GM19397 (cell line): ENCODE measurements around the gene TMC4.
"Not testable (repeated sequence)": the region's sequence is repeated elsewhere in the genome, so short reads cannot be mapped to it uniquely, and the experiment has no call there.

Source experiments
- ATAC-seq: cut with Tn5 transposase; IDR thresholded peaks from one replicate; pipeline ENCODE4 v1.9.1; 2021; ENCODE audit warnings: mild to moderate bottlenecking, moderate library complexity; ENCODE audit not compliant: unreplicated experiment

The TMC4 gene

DNA sequence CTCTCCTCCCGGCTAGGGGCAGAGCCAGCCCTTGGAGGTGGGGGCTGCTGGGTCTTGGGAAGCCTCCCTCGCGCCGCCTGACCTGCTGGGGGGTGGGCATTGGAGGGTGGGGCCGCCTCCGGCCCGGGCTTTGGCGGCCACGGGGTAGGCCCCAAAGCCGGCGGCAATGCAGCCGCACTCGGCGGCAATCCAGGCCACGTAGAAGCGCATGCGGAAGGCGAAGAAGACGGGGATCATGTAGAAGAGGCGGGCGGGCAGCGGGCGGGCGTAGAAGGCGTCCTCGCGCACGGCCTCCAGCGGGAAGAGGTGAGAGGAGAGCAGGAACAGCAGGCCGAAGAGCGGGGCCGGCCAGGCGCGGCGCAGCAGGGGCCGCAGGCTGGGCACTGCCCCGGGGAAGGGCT is 7.7 kb upstream of the TMC4 start:
- no peak for ATAC-seq

GRCh38 chr19:54179921-54180461 is 7.0 kb upstream of the TMC4 start:
- ATAC-seq: no peak

DNA sequence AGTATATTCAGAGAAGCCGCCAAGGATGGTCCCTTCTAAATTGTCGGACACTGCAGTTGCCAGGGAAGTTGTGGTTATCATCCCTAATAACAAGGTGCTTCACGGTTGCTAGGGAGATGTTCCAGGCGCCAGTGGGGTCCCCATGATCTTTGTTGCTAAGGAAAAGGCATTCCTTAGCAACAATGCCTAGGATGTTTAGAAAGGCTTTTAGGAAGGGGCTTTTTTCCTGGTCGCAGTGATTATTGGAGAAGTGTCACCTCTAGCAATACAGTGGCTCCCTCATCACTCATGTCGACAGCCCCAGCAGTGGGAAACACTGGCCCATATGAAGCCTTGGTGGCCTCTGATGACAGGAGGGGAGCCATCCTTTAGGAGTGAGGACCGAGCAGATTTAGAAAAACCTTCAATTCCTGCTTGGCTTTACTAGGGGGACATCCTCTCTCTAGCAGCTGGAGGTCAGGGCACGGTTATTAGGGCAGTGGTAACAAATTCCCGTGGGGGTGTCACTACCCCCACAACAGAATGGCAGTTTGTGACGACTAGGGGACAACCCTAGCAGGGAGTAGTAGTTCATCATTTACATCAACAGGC is 6.4 kb upstream of the TMC4 start:
- ATAC-seq: no peak

- no peak for ATAC-seq
These were observed 5.8 kb upstream of the TMC4 start for GRCh38 chr19:54178581-54179261.

- ATAC-seq: no peak
These were observed 1.2 kb upstream of the TMC4 start for GRCh38 chr19:54173951-54174834.

- ATAC-seq: no peak
These were observed 369 bp upstream of the TMC4 start for GRCh38 chr19:54173359-54173699.

DNA sequence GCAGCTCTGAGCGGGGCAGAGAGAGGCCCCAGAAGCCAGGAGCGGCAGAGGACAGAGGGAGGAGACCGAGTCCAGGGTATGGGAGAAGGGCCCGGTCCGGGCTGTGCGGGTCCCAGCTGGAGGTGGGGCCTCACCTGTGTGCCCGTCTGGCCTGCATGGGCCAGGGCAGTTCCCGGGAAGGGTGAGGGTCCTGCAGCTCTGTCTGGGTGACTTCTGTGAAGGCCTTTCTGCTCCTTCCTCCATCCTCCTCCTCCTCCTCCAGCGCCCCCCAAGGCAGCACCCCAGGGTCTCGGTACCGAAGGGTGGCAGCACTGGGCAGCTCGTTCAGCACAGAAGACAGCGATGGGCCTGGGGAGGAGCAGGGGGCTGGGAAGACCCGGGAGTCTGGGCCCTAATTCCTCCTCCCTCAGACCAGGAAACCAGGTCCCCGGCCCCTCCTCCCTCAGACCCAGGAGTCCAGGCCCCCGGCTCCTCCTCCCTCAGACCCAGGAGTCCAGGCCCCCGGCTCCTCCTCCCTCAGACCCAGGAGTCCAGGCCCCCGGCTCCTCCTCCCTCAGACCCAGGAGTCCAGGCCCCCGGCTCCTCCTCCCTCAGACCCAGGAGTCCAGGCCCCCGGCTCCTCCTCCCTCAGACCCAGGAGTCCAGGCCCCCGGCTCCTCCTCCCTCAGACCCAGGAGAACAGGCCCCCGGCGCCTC is 1.1 kb downstream of the TMC4 start:
- ATAC-seq: not testable (repeated sequence)

GRCh38 chr19:54169149-54169740 is 3.7 kb downstream of the TMC4 start:
- no peak for ATAC-seq

DNA sequence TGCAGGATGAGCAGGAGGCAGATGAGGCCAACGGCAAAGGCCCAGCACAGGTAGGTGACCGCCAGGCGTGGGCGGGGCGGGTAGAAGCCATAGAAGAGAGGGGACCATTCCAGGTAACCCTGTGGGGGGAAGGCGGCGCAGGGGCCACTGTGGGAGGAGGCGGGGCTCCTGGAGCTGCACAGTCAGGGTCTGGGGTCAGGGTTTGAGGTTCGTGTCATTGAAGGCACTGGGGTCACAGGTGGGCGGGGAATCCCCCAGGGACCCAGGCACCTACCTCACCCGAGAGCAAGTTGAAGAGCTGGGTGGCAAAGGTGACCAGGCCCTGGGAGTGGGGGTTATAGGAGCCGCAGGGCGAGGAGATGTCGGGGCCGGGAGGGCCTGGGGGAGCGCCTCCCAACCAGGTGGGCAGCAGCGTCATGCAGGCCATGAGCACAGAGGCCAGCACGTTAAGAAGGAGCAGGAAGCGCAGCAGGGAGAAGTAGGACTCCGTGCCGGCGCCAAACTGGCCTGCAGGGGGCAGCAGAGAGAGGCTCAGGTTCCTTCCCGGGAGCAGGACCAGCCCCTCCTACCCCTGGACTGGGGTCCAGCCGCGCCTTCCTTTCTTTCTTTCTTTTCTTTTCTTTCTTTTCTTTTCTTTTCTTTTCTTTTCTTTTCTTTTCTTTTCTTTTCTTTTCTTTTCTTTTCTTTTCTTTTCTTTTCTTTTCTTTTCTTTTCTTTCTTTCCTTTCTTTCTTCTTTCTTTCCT is 4.6 kb downstream of the TMC4 start:
- peak; percentile 50 for ATAC-seq

GRCh38 chr19:54165222-54165621 is 7.7 kb downstream of the TMC4 start:
- no peak for ATAC-seq

DNA sequence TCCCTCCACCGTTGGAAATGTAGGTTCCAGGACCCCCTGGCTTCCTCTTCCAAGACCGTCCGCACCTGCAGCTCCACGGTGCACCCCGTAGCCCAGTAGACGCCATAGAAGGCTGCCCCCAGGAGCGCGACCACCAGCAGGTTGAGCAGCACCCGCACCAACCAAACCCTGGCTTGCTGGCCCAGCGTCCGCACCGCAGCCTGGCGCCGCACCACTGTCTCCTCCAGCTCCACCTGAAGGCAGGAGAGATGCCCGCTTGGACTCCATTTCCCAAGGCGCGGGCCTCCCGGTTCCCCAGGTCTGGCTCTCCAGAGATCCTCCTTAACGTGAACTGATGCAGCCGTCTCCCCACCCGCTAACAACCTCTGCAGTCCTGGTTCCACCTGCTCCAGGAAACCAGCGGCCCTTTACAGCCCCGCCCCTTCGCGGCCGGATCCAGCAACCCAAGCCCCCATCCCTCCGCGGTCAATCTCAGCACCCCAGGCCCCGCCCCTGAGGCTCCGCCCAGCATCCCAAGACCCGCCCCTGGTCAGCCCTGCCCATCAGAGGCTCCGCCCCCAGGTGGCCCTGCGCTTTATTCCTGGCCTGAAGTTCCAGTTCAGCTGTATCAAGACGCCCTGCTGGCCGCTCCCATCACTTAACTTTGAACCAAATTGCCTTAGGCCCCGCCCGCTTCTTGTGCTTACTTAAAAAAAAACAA is 8.4 kb downstream of the TMC4 start:
- no peak for ATAC-seq

- ATAC-seq: no peak
These were observed 10.1 kb downstream of the TMC4 start for GRCh38 chr19:54162884-54163283.

- ATAC-seq: no peak
These were observed 10.6 kb downstream of the TMC4 start for GRCh38 chr19:54162241-54162805.

- no peak for ATAC-seq
These were observed 12.1 kb downstream of the TMC4 start for GRCh38 chr19:54160854-54161253.

- no peak for ATAC-seq
These were observed 12.7 kb downstream of the TMC4 start for GRCh38 chr19:54160182-54160811.

- ATAC-seq: peak; percentile 89
These were observed 13.4 kb downstream of the TMC4 start, which contains the start of gene LENG1 for GRCh38 chr19:54159352-54160181. LENG1 (minus strand) TSS chr19:54159721; CDS start chr19:54159695, 26 bp downstream.

DNA sequence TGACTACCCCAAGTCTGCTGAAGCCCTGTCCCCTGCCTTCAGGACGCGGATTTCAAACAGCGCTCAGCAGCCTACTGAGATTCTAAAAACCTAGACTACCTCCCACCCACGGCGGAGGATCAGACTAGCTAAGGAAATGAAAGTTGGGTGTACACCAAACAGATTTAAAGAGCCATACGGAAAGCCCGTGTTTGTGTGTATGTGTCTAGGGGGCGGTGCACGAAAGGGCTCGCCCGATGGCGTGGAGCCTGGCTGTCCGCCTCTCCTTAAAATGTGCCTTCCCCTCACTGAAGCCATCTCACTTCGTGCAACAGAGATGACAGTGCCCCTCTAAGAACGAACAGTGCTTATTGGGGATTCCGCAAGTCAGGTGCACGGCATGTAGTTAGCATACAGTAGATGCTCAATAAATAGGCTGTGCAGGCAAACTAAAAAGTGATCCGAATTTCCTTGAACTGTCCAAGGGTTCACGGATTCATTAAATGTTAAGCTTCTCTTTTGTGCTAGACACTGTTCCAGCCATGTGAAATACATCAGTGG is 14.1 kb downstream of the TMC4 start:
- ATAC-seq: no peak
